Keratinocyte (primary cell): ENCODE results near the gene MUC4. TPM values are rescaled to one million over a fixed set of nuclear protein-coding genes. Genes with fewer than 3 reads are reported as not detected.
A peak's percentile ranks its signal among the peaks of the same experiment; 100 is the strongest.

Experiments
- DNase-seq: peaks from one replicate; pipeline ENCODE4 v3.0.0-alpha.2; 2011; ENCODE audit warnings: low read depth, missing footprints, low spot score
- FAIRE-seq: peaks from 2 replicates; lab custom pipeline; 2011; peaks lifted over from hg19 to GRCh38; lab: Jason Lieb, UNC
- H2AFZ ChIP-seq: 2 replicates; pipeline ENCODE4 v1.6.0; 2012; ENCODE audit warnings: low read length, control low read depth, inconsistent platforms; ENCODE audit not compliant: control insufficient read depth
- H3K27ac ChIP-seq: 2 replicates; pipeline ENCODE4 v1.5.1; 2011; ENCODE audit warnings: low read length; ENCODE audit not compliant: control insufficient read depth, insufficient read depth
- H3K27me3 ChIP-seq: 3 replicates; pipeline ENCODE4 v1.6.0; 2011; ENCODE audit warnings: low read length; ENCODE audit not compliant: control insufficient read depth, insufficient read depth; ENCODE audit errors: extremely low read depth
- H3K36me3 ChIP-seq, 2 experiments: 2 replicates in 1 of 2; 3 replicates in 1 of 2; pipeline ENCODE4 v1.5.1; 2011; ENCODE audit warnings: low read length in 2 of 2, mild to moderate bottlenecking in 1 of 2; ENCODE audit not compliant: control insufficient read depth in 2 of 2, insufficient read depth in 2 of 2; ENCODE audit errors: extremely low read depth in 1 of 2
- H3K4me1 ChIP-seq: 3 replicates; pipeline ENCODE4 v1.5.1; 2011; ENCODE audit warnings: low read length; ENCODE audit not compliant: control insufficient read depth, insufficient read depth; ENCODE audit errors: extremely low read depth
- H3K4me2 ChIP-seq: 3 replicates; pipeline ENCODE4 v1.6.0; 2011; ENCODE audit warnings: low read depth, low read length; ENCODE audit not compliant: control insufficient read depth, insufficient read depth; ENCODE audit errors: extremely low read depth
- H3K4me3 ChIP-seq, 3 experiments: fragments of 200-600 bp in 1 of 3; sonication (generic) in 1 of 3; 2 replicates in 2 of 3; 3 replicates in 1 of 3; pipeline ENCODE4 v1.5.1; 2011 to 2016; ENCODE audit warnings: low read length in 3 of 3, mild to moderate bottlenecking in 3 of 3, control low read depth in 2 of 3, inconsistent platforms in 1 of 3, low read depth in 1 of 3, mixed read lengths in 1 of 3, mixed run types in 1 of 3, moderate library complexity in 1 of 3; ENCODE audit not compliant: control insufficient read depth in 2 of 3, insufficient read depth in 2 of 3; ENCODE audit errors: extremely low read depth in 1 of 3
- H3K79me2 ChIP-seq: 2 replicates; pipeline ENCODE4 v1.6.0; 2012; ENCODE audit warnings: low read length; ENCODE audit not compliant: control insufficient read depth, insufficient read depth
- H3K9ac ChIP-seq: 3 replicates; pipeline ENCODE4 v1.6.0; 2011; ENCODE audit warnings: low read length; ENCODE audit not compliant: control insufficient read depth, insufficient read depth; ENCODE audit errors: extremely low read depth
- H3K9me1 ChIP-seq: 3 replicates; pipeline ENCODE4 v1.6.0; 2011; ENCODE audit warnings: low read length; ENCODE audit not compliant: control insufficient read depth, insufficient read depth; ENCODE audit errors: extremely low read depth
- H3K9me3 ChIP-seq: 2 replicates; pipeline ENCODE4 v1.5.1; 2012; ENCODE audit warnings: low read depth, low read length; ENCODE audit not compliant: control insufficient read depth
- H4K20me1 ChIP-seq: 3 replicates; pipeline ENCODE4 v1.6.0; 2011; ENCODE audit warnings: low read length; ENCODE audit not compliant: control insufficient read depth, insufficient read depth; ENCODE audit errors: extremely low read depth
- EZH2 ChIP-seq: IDR thresholded peaks from one replicate; pipeline ENCODE4 v1.6.1; 2012; ENCODE audit warnings: inconsistent platforms, mild to moderate bottlenecking, low read length, moderate library complexity
- dilution Hi-C: fragments of 300-500 bp; cut with MboI; formaldehyde crosslinking; loops from one replicate; pipeline ENCODE4 v1.7.0; 2020; ENCODE audit warnings: low sequenced_read_pairs; ENCODE audit not compliant: extremely low pct_ligation_motif_present
- polyA plus RNA-seq, 5 experiments: library from polyadenylated mRNA; depleted of rRNA in 3 of 5; stranded (reverse) in 3 of 5; stranded (forward) in 1 of 5; unstranded in 1 of 5; fragments of >200 nt; gene quantifications; 1 replicate in 1 of 5; 2 replicates in 3 of 5; 3 replicates in 1 of 5; pipeline versions ENCODE4 v1.2.1 to v1.2.3, GENCODE V29; 2011 to 2012; ENCODE audit warnings: missing spikeins in 2 of 5, low read depth in 1 of 5, low replicate concordance in 1 of 5
- TF ChIP-seq, protein P1 (sequence below), 3 experiments: IDR thresholded peaks in 1 of 3; conservative IDR thresholded peaks in 1 of 3; optimal IDR thresholded peaks in 1 of 3; 2 replicates in 2 of 3; 3 replicates in 1 of 3; pipeline versions ENCODE3 to v1.5.1; 2011; ENCODE audit warnings: low read length in 3 of 3, mild to moderate bottlenecking in 3 of 3, moderate library complexity in 2 of 3, control low read depth in 1 of 3, inconsistent platforms in 1 of 3; ENCODE audit not compliant: insufficient read depth in 2 of 3; ENCODE audit errors: extremely low read depth in 1 of 3

The MUC4 gene
- polyA plus RNA-seq, 1 donor (not counting 4 experiments of a cell fraction or from before 2014, with no cell fraction given) = not detected

DNA sequence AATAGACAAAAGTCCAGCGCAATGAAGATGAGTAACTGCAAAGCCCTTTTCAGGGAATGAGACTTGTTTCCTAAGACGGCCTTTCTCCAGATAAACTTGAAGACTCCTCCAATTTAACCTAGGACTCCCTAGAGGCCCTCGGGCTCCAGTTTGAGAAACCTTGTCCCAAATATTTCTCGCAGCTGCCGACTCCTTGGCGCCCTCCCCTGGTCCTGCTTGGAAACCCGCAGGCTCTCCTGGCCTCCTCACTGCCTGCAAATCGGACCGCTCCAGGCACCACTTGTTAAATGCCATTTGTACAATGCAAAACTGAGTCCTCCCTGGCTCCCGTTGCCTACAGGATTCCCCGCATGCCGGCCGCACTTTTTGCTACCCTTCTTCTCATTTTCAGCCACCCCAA is 36.8 kb downstream of the MUC4 start:
- no peak overlapping the region for H3K4me2 ChIP-seq
- no peaks in the 10 kb centered on the region for H3K36me3 ChIP-seq
- H3K79me2 ChIP-seq = no peaks in the 10 kb centered on the region
- dilution Hi-C loops = no loop called here
- no peak overlapping the region for H3K4me3 ChIP-seq
- no peak overlapping the region for H2AFZ ChIP-seq
- no peak overlapping the region for H3K9ac ChIP-seq
- TF ChIP-seq EZH2 = no peak
- TF ChIP-seq, protein P1, sequence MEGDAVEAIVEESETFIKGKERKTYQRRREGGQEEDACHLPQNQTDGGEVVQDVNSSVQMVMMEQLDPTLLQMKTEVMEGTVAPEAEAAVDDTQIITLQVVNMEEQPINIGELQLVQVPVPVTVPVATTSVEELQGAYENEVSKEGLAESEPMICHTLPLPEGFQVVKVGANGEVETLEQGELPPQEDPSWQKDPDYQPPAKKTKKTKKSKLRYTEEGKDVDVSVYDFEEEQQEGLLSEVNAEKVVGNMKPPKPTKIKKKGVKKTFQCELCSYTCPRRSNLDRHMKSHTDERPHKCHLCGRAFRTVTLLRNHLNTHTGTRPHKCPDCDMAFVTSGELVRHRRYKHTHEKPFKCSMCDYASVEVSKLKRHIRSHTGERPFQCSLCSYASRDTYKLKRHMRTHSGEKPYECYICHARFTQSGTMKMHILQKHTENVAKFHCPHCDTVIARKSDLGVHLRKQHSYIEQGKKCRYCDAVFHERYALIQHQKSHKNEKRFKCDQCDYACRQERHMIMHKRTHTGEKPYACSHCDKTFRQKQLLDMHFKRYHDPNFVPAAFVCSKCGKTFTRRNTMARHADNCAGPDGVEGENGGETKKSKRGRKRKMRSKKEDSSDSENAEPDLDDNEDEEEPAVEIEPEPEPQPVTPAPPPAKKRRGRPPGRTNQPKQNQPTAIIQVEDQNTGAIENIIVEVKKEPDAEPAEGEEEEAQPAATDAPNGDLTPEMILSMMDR (optimal IDR thresholded peaks at IDR 0.05 in 1 of 3, IDR thresholded peaks at IDR 0.05 in 1 of 3, conservative IDR thresholded peaks at IDR 0.05 in 1 of 3; ENCODE audit: extremely low read depth in 1 of 3, insufficient read depth in 2 of 3, low read length in 3 of 3) = peak in 2 of 3 experiments; percentile 23
- H3K4me1 ChIP-seq = no peaks in the 10 kb centered on the region
- DNase-seq (no peak), FAIRE-seq (no peak)
- H3K9me1 ChIP-seq = no peaks in the 10 kb centered on the region
- peaks cover 2% of the 10 kb centered on the region for H3K9me3 ChIP-seq
- H3K27me3 ChIP-seq = no peaks in the 10 kb centered on the region
- no peaks in the 10 kb centered on the region for H4K20me1 ChIP-seq
- no peak overlapping the region for H3K27ac ChIP-seq

DNA sequence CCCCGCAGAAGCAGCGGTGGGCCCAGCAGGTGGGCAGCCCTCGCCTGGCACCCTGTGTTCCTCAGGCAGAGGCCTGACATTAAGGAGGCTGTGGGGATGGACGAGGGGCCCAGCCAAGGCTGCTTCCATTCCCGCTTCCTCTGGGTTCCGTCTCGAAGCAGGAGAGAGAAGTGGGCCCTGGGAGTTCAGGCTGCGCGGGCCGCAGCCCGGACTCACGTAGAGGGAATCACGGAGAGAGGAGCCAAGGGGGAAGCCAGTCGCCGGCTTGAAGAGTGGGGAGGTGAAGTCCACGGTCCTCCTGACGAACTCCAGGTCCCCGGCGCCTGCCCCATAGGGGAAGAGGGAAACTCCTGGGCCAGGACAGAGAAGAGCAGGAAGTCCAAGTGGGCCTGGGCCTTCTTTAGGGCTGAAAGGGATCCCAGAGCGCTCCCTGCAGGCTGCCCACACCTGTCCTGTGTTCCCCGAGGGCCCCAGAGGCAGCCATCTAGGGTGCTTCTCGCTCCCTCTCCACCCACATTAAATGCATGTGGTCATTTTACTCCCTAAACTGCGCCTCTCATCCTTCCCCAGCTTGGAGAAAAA is 37.7 kb downstream of the MUC4 start:
- dilution Hi-C loops = no loop called here
- DNase-seq = no peak
- no peak for FAIRE-seq
- TF ChIP-seq, protein P1 (optimal IDR thresholded peaks at IDR 0.05 in 1 of 3, IDR thresholded peaks at IDR 0.05 in 1 of 3, conservative IDR thresholded peaks at IDR 0.05 in 1 of 3; ENCODE audit: extremely low read depth in 1 of 3, insufficient read depth in 2 of 3, low read length in 3 of 3) = no peak
- TF ChIP-seq EZH2 = no peak
- H3K27me3 ChIP-seq = no peaks in the 10 kb centered on the region
- H3K9ac ChIP-seq = no peak overlapping the region
- H3K27ac ChIP-seq = no peak overlapping the region
- no peaks in the 10 kb centered on the region for H3K9me1 ChIP-seq
- H3K36me3 ChIP-seq = no peaks in the 10 kb centered on the region
- H3K79me2 ChIP-seq = no peaks in the 10 kb centered on the region
- peaks cover 2% of the 10 kb centered on the region for H3K9me3 ChIP-seq
- no peak overlapping the region for H3K4me2 ChIP-seq
- no peaks in the 10 kb centered on the region for H3K4me1 ChIP-seq
- H4K20me1 ChIP-seq = no peaks in the 10 kb centered on the region
- H3K4me3 ChIP-seq = no peak overlapping the region
- H2AFZ ChIP-seq = no peak overlapping the region
